AG09309 (cell line): Measurements from ENCODE around the gene RNF112.

ENCODE experiments used
- DNase-seq: peaks from one replicate; pipeline ENCODE4 v3.0.0-alpha.2; 2010; ENCODE audit warnings: low read depth
- H3K4me3 ChIP-seq: 2 replicates; pipeline ENCODE4 v1.5.1; 2011; ENCODE audit warnings: mild to moderate bottlenecking, low read depth, low read length, moderate library complexity; ENCODE audit not compliant: control insufficient read depth
- CTCF ChIP-seq: IDR thresholded peaks from 2 replicates; pipeline ENCODE4 v1.5.1; 2011; ENCODE audit warnings: mild to moderate bottlenecking, low read depth, low read length, inconsistent platforms; ENCODE audit not compliant: insufficient read depth, control insufficient read depth; ENCODE audit errors: missing control alignments

RNF112 gene

DNA sequence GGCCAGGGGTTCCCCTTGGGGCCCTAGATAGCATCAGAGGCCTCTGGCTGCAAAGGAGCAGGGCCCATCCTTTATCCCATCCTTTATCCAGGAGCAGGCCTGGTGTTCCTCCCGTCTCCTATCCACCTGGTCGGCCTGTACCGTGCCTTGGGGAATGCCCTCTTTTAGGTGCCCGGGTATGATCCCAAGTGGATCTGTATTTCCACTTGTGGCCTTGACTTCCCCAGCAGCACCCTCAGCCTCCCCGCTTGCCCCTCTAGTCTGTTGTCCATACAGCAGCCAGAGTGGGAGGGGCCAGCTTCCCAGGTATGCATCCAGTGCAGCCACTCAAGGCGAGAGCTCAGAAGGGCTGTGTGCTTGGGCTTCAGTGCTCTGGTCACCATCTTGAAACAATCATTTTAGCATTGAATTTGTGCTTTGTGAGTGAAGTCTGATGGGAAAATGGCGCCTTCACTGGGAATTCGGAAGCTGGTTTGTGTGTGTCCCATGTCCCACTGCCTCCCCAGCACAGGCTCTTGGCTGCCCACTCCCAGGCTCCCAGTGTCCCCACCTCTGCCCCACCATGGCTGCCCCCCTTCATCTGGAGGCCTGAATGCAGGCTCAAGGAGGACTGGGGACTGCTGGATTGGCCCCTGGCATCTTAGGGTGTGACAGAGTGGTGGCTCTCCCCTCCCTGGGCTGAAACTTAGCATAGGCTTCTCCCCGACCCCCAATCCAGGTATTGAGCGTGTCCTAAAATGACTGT is 3.3 kb upstream of the RNF112 start:
- H3K4me3 ChIP-seq: no peak overlapping the region
- no peak for DNase-seq
- TF ChIP-seq CTCF: no peak

GRCh38 chr17:19408346-19408710 is 2.7 kb upstream of the RNF112 start:
- TF ChIP-seq CTCF: no peak
- no peak overlapping the region for H3K4me3 ChIP-seq
- no peak for DNase-seq

DNA sequence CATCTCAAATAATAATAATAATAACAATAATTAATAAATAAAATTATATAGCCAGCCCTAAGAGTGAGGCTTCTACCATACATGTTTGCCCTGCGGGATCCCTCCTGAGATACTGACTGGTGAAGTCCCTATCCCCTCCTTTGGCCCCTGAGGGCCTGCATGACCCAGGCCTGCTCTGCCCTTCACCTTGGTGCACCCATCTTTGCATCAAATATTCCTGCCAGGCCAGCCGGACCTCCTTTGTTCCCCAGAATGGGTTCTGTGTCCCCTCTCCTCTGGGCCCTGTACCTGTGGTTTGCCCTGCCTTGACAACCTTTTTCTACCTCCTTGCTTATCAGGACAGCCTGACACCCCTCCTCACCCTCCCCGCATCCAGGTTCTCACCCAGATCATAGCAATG is 2.0 kb upstream of the RNF112 start:
- no peak overlapping the region for H3K4me3 ChIP-seq
- TF ChIP-seq CTCF: no peak
- no peak for DNase-seq

- no peak for DNase-seq
- H3K4me3 ChIP-seq: no peak overlapping the region
- no peak for TF ChIP-seq CTCF
Measured at GRCh38 chr17:19409509-19409908, 1.5 kb upstream of the RNF112 start.

GRCh38 chr17:19410091-19410490 is 941 bp upstream of the RNF112 start:
- DNase-seq: no peak
- no peak overlapping the region for H3K4me3 ChIP-seq
- no peak for TF ChIP-seq CTCF

- DNase-seq: no peak
- TF ChIP-seq CTCF: no peak
- no peak overlapping the region for H3K4me3 ChIP-seq
Measured at GRCh38 chr17:19411631-19412030, 599 bp downstream of the RNF112 start.
